Kidney (tissue), 14 donors: ENCODE measurements around the gene SPIC. TPM values are rescaled to one million over a fixed set of nuclear protein-coding genes. Genes with fewer than 3 reads are reported as not detected.

ENCODE experiments used
- DNase-seq, 5 donors: peaks; one replicate each; pipeline ENCODE4 v3.0.0-alpha.2; 2013 to 2020
- FAIRE-seq: peaks from 2 replicates; lab custom pipeline; 2012; peaks lifted over from hg19 to GRCh38; lab: Jason Lieb, UNC
- H3K27ac ChIP-seq, 2 donors: one replicate each; pipeline ENCODE4 v1.7.0; 2013; ENCODE audit warnings: low read depth in 2 of 2, low read length in 2 of 2, inconsistent platforms in 1 of 2
- H3K27me3 ChIP-seq: one replicate; pipeline ENCODE4 v1.7.1; 2013; ENCODE audit warnings: low read length, inconsistent platforms; ENCODE audit not compliant: control insufficient read depth, insufficient read depth
- H3K36me3 ChIP-seq, 3 donors: one replicate each; pipeline versions ENCODE4 v1.7.0 to v1.7.1; 2013; ENCODE audit warnings: low read length in 3 of 3, control low read depth in 1 of 3, inconsistent platforms in 1 of 3; ENCODE audit not compliant: insufficient read depth in 3 of 3, control insufficient read depth in 2 of 3
- H3K4me1 ChIP-seq, 3 donors: one replicate each; pipeline versions ENCODE4 v1.7.0 to v1.7.1; 2013; ENCODE audit warnings: low read length in 3 of 3, inconsistent platforms in 1 of 3, low read depth in 1 of 3; ENCODE audit not compliant: control insufficient read depth in 2 of 3, insufficient read depth in 2 of 3
- H3K4me3 ChIP-seq, 3 donors: one replicate each; pipeline versions ENCODE4 v1.7.0 to v1.8.1; 2013; ENCODE audit warnings: low read length in 3 of 3, control low read depth in 1 of 3, inconsistent platforms in 1 of 3
- H3K9ac ChIP-seq, 3 donors: one replicate each; pipeline versions ENCODE4 v1.7.0 to v1.7.1; 2013; ENCODE audit warnings: low read length in 3 of 3, control low read depth in 1 of 3, inconsistent platforms in 1 of 3
- H3K9me3 ChIP-seq, 3 donors: one replicate each; pipeline versions ENCODE4 v1.7.0 to v1.7.1; 2013; ENCODE audit warnings: low read length in 3 of 3, control low read depth in 1 of 3, inconsistent platforms in 1 of 3; ENCODE audit not compliant: control insufficient read depth in 2 of 3, insufficient read depth in 1 of 3
- CTCF ChIP-seq: IDR thresholded peaks from 3 replicates; pipeline ENCODE4 v1.5.1; 2012; ENCODE audit warnings: mild to moderate bottlenecking, moderate library complexity, borderline replicate concordance; ENCODE audit not compliant: insufficient read depth; ENCODE audit errors: extremely low read depth
- intact Hi-C: fragments of 100-400 bp; cut with DNase I; formaldehyde crosslinking; loops from one replicate; pipeline ENCODE4 v1.11.1; 2022
- polyA plus RNA-seq: library from polyadenylated mRNA; stranded (reverse); fragments of 350-450 nt; fragmentation: Illumina TruSeq; extraction: RNeasy Lipid Tissue Mini Kit (QIAGEN cat#74804); gene quantifications from one replicate; pipeline ENCODE4 v1.2.3, GENCODE V29; 2014; ENCODE audit warnings: low read depth, low replicate concordance; ENCODE audit not compliant: insufficient read depth
- total RNA-seq: library from RNA; stranded (reverse); fragmentation: NEBNext Ultra II Directional; extraction: Animal tissue kit (Norgen Biotek cat#: 25700); gene quantifications from one replicate; pipeline ENCODE4 v1.2.1, GENCODE V29; 2021
- donor health status: control.
- donor health status: control.
- donor health status: control.
- donor health status: control.
- donor health status: control.
- donor health status: DM: yes; HTN: yes; CAD: no.
- donor health status: Normal renal cell carcinoma (clear cell type).

SPIC gene
- total and polyA plus RNA-seq, 2 donors from 2014 or later, result 0.44 TPM; not detected in 1

DNA sequence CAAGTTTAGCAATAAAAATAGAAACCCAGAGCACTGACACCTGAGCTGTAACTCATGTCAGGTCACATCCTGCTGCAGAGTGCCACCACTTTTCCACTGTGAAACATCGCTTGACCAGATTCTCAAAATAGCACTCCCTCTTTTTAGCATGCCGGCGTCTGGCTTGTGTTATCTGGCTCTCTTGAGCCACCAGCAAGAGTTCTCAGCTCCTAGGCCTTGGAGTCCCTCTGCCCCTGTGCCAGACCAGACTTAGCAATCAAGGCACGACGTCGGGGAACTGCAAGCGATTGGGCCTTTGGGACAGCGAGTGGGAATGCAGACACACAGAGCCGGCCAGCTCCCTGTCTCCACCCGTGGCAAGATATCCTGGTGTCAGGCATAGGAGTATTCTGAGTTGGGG, 52.5 kb downstream of the SPIC start:
- Histone ChIP-seq H3K4me3 (no peak overlapping the region), H3K27ac (no peak overlapping the region), H3K4me1 (no peaks in the 10 kb centered on the region), H3K9me3 (no peaks in the 10 kb centered on the region), H3K36me3 (no peaks in the 10 kb centered on the region), H3K27me3 (no peaks in the 10 kb centered on the region), H3K9ac (no peak overlapping the region)
- DNase-seq, result peak in 3 of 5 donors; percentile 23 to 56 (median 54)
- intact Hi-C loops, result no loop called here
- no peak for FAIRE-seq
- TF ChIP-seq CTCF, result no peak

GRCh38 chr12:101536069-101536674, 61.0 kb downstream of the SPIC start:
- no peak for TF ChIP-seq CTCF
- Histone ChIP-seq H3K4me3 (no peak overlapping the region), H3K9me3 (no peaks in the 10 kb centered on the region), H3K36me3 (no peaks in the 10 kb centered on the region), H3K27ac (no peak overlapping the region), H3K27me3 (no peaks in the 10 kb centered on the region), H3K4me1 (no peaks in the 10 kb centered on the region), H3K9ac (no peak overlapping the region)
- intact Hi-C loops, result no loop called here
- FAIRE-seq (no peak), DNase-seq (no peak)

Other genes starting within 250 kb of the SPIC start
- 15.5 TPM for gene UTP20, start 195.2 kb upstream of the SPIC start, total RNA-seq
- 2.5 TPM for gene UTP20, start 195.2 kb upstream of the SPIC start, polyA plus RNA-seq
- 100 TPM for gene ARL1, start 67.6 kb upstream of the SPIC start, total RNA-seq
- gene ARL1, start 67.6 kb upstream of the SPIC start, polyA plus RNA-seq, result 84.9 TPM
- not detected for gene MYBPC1, start 119.6 kb downstream of the SPIC start, total RNA-seq
- not detected for gene MYBPC1, start 119.6 kb downstream of the SPIC start, polyA plus RNA-seq
- 32.1 TPM for gene CHPT1, start 222.3 kb downstream of the SPIC start, total RNA-seq
- 65.5 TPM for gene CHPT1, start 222.3 kb downstream of the SPIC start, polyA plus RNA-seq